OCI-LY3 (cell line): ENCODE measurements around the gene MAD2L1BP.

Source experiments
- H2AFZ ChIP-seq: fragments of 200-600, 300-600 bp; shearing (Covaris generic); 2 replicates; pipeline ENCODE4 v1.6.0; 2014; ENCODE audit warnings: antibody characterized with exemption, low read depth, low read length
- H3K27ac ChIP-seq: fragments of 200-600, 300-600 bp; sonication (generic); 2 replicates; pipeline ENCODE4 v1.5.1; 2014; ENCODE audit warnings: mild to moderate bottlenecking, low read length, moderate library complexity, mixed read lengths
- H3K27me3 ChIP-seq: fragments of 200-600, 300-600 bp; sonication (generic); 2 replicates; pipeline ENCODE4 v1.6.1; 2014; ENCODE audit warnings: low read depth, low read length, mixed read lengths
- H3K36me3 ChIP-seq: fragments of 200-600, 300-600 bp; sonication (generic); replicated peaks from 2 replicates; pipeline ENCODE3; 2014; ENCODE audit warnings: low read depth, low read length, mixed read lengths
- H3K4me1 ChIP-seq: fragments of 300-600, 200-600 bp; sonication (generic); 2 replicates; pipeline ENCODE4 v1.6.1; 2014; ENCODE audit warnings: low read length, mixed read lengths
- H3K4me2 ChIP-seq: fragments of 200-600, 300-600 bp; sonication (generic); 2 replicates; pipeline ENCODE4 v1.6.1; 2014; ENCODE audit warnings: low read length, mixed read lengths
- H3K4me3 ChIP-seq: fragments of 300-600, 200-600 bp; sonication (generic); 2 replicates; pipeline ENCODE4 v1.5.1; 2014; ENCODE audit warnings: antibody characterized with exemption, mild to moderate bottlenecking, low read length, moderate library complexity
- H3K79me2 ChIP-seq: fragments of 300-600, 200-600 bp; shearing (Covaris generic); 2 replicates; pipeline ENCODE4 v1.6.1; 2014; ENCODE audit warnings: mild to moderate bottlenecking, low read length, mixed read lengths
- H3K9ac ChIP-seq: fragments of 300-600, 200-600 bp; shearing (Covaris generic); 2 replicates; pipeline ENCODE4 v1.6.0; 2014; ENCODE audit warnings: mild to moderate bottlenecking, low read length, moderate library complexity
- H3K9me3 ChIP-seq: fragments of 200-600, 300-600 bp; shearing (Covaris generic); 2 replicates; pipeline ENCODE4 v1.6.1; 2014; ENCODE audit warnings: low read length, mixed read lengths; ENCODE audit not compliant: insufficient read depth
- H4K20me1 ChIP-seq: fragments of 200-600, 300-600 bp; sonication (generic); 2 replicates; pipeline ENCODE4 v1.6.1; 2016; ENCODE audit warnings: low read length, mixed read lengths; ENCODE audit not compliant: insufficient read depth
- EZH2phosphoT487 ChIP-seq: fragments of 200-600 bp; shearing (Covaris generic); IDR thresholded peaks from 2 replicates; pipeline ENCODE4 v1.6.1; 2018; ENCODE audit warnings: antibody characterized with exemption, mixed run types, low read depth
- TF ChIP-seq, protein P1 (sequence below): fragments of 200-600, 300-600 bp; sonication (generic); IDR thresholded peaks from 2 replicates; pipeline ENCODE4 v1.5.1; 2014; ENCODE audit warnings: antibody characterized with exemption, low read length, low read depth

MAD2L1BP gene

DNA sequence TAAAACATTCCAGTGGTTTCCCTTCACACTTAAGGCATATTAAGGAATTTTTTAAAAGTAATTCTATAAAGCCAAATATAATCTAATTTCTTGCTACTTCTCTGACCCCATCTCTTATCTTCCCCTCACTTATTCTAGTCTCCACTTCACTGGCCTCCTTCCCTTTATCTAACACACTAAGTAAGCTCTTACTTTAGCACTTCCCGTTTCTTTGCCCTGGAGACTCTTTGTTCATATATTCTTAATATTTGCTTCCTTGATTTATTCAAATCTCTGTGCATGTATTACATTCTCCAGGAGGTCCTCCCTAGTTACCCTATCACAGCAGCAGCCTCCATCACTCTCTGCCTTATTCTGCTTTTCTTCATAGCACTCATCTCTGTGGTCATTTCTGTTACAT, 26.8 kb upstream of the MAD2L1BP start:
- Histone ChIP-seq H3K9me3 (no peaks in the 10 kb centered on the region), H3K36me3 (peaks cover 48% of the 10 kb centered on the region), H3K79me2 (no peaks in the 10 kb centered on the region), H3K4me1 (peaks cover 7% of the 10 kb centered on the region), H4K20me1 (no peaks in the 10 kb centered on the region), H3K4me2 (no peak overlapping the region), H3K9ac (no peak overlapping the region), H2AFZ (no peak overlapping the region), H3K4me3 (no peak overlapping the region), H3K27me3 (no peaks in the 10 kb centered on the region), H3K27ac (no peak overlapping the region)
- no peak for TF ChIP-seq EZH2phosphoT487
- TF ChIP-seq, protein P1, sequence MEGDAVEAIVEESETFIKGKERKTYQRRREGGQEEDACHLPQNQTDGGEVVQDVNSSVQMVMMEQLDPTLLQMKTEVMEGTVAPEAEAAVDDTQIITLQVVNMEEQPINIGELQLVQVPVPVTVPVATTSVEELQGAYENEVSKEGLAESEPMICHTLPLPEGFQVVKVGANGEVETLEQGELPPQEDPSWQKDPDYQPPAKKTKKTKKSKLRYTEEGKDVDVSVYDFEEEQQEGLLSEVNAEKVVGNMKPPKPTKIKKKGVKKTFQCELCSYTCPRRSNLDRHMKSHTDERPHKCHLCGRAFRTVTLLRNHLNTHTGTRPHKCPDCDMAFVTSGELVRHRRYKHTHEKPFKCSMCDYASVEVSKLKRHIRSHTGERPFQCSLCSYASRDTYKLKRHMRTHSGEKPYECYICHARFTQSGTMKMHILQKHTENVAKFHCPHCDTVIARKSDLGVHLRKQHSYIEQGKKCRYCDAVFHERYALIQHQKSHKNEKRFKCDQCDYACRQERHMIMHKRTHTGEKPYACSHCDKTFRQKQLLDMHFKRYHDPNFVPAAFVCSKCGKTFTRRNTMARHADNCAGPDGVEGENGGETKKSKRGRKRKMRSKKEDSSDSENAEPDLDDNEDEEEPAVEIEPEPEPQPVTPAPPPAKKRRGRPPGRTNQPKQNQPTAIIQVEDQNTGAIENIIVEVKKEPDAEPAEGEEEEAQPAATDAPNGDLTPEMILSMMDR = no peak

DNA sequence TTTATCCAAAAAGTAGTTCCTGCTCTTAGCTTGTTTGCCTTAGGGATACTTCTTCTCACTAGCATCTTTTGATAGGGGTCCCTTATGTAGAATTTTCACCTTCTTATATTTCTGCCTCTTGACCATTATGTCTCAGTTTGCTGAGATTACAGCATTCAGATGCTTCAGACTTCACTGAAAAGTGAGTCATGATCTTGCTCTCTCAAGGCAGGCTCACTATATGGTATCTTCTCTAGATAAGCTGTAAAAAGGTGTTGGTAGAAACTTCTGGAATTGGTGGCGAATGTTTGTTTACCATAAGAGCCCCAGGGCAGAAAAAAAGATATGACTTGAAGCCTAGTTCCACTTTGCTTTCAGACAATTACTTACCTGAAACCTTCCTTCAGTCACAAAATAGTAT, 26.2 kb upstream of the MAD2L1BP start:
- Histone ChIP-seq H4K20me1 (no peaks in the 10 kb centered on the region), H3K4me1 (peaks cover 7% of the 10 kb centered on the region), H3K9me3 (no peaks in the 10 kb centered on the region), H3K4me2 (no peak overlapping the region), H3K4me3 (no peak overlapping the region), H3K79me2 (no peaks in the 10 kb centered on the region), H3K9ac (no peak overlapping the region), H3K36me3 (peaks cover 49% of the 10 kb centered on the region), H2AFZ (no peak overlapping the region), H3K27ac (no peak overlapping the region), H3K27me3 (no peaks in the 10 kb centered on the region)
- no peak for TF ChIP-seq EZH2phosphoT487
- TF ChIP-seq, protein P1 = no peak

DNA sequence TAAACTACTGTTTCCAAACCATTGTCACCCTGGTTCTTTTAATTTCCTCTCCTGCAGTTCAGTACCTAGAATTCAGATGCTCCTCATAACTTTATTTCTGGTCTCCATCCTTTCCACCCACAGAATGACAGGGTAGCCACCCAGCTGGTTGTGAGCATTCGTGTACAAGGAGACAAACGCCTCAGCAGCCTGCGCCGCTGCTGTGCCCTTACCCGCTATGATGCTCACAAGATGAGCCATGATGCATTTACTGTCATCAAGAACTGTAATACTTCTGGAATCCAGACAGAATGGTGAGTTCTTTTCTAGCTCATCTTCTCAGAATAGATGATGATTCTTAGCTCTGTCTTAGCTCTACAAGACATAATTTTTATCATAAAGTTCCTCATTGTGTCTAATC, 25.2 kb upstream of the MAD2L1BP start:
- Histone ChIP-seq H3K4me3 (no peak overlapping the region), H2AFZ (no peak overlapping the region), H3K9me3 (no peaks in the 10 kb centered on the region), H3K36me3 (peaks cover 47% of the 10 kb centered on the region), H3K79me2 (no peaks in the 10 kb centered on the region), H4K20me1 (no peaks in the 10 kb centered on the region), H3K9ac (no peak overlapping the region), H3K4me2 (no peak overlapping the region), H3K27me3 (no peaks in the 10 kb centered on the region), H3K4me1 (peaks cover 7% of the 10 kb centered on the region), H3K27ac (no peak overlapping the region)
- TF ChIP-seq, protein P1 = no peak
- TF ChIP-seq EZH2phosphoT487 = no peak

DNA sequence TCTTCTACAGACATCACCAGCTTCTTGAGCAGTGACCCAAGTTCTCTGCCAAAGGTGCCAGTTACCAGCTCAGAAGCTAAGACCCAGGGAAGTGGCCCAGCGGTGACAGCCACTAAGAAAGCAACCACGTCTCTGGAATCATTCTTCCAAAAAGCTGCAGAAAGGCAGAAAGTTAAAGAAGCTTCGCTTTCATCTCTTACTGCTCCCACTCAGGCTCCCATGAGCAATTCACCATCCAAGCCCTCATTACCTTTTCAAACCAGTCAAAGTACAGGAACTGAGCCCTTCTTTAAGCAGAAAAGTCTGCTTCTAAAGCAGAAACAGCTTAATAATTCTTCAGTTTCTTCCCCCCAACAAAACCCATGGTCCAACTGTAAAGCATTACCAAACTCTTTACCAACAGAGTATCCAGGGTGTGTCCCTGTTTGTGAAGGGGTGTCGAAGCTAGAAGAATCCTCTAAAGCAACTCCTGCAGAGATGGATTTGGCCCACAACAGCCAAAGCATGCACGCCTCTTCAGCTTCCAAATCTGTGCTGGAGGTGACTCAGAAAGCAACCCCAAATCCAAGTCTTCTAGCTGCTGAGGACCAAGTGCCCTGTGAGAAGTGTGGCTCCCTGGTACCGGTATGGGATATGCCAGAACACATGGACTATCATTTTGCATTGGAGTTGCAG, 21.8 kb upstream of the MAD2L1BP start:
- H3K4me3 ChIP-seq = no peak overlapping the region
- peaks cover 43% of the 10 kb centered on the region for H3K36me3 ChIP-seq
- no peaks in the 10 kb centered on the region for H4K20me1 ChIP-seq
- H3K27ac ChIP-seq = no peak overlapping the region
- H3K4me1 ChIP-seq = peaks cover 1% of the 10 kb centered on the region; the same call in 1 of the 2 replicates
- no peak overlapping the region for H3K9ac ChIP-seq
- no peaks in the 10 kb centered on the region for H3K9me3 ChIP-seq
- TF ChIP-seq, protein P1 = no peak
- no peak for TF ChIP-seq EZH2phosphoT487
- no peaks in the 10 kb centered on the region for H3K79me2 ChIP-seq
- H3K4me2 ChIP-seq = no peak overlapping the region
- no peak overlapping the region for H2AFZ ChIP-seq
- no peaks in the 10 kb centered on the region for H3K27me3 ChIP-seq
